Activated naive CD8-positive, alpha-beta T cell treated with anti-CD3 and anti-CD28 coated beads for 36 hours (primary cell): Measurements from ENCODE around the gene SDCCAG8. TPM values are rescaled to one million over a fixed set of nuclear protein-coding genes. Genes with fewer than 3 reads are reported as not detected.
A peak's percentile ranks its signal among the peaks of the same experiment; 100 is the strongest.

Experiments used
- DNase-seq: peaks from one replicate; pipeline ENCODE4 v3.0.0; 2021
- H3K27ac Mint-ChIP-seq: one replicate; pipeline ENCODE4 v1.8.0; 2022; ENCODE audit warnings: mild to moderate bottlenecking, moderate library complexity, mixed read lengths
- H3K27me3 Mint-ChIP-seq: one replicate; pipeline ENCODE4 v1.8.0; 2022; ENCODE audit warnings: mild to moderate bottlenecking, mixed read lengths
- H3K36me3 Mint-ChIP-seq: one replicate; pipeline ENCODE4 v1.8.0; 2021; ENCODE audit warnings: mild to moderate bottlenecking, mixed read lengths
- H3K4me1 Mint-ChIP-seq: one replicate; pipeline ENCODE4 v1.8.0; 2021; ENCODE audit warnings: mixed read lengths
- H3K4me3 Mint-ChIP-seq: one replicate; pipeline ENCODE4 v1.8.0; 2022; ENCODE audit warnings: mild to moderate bottlenecking, moderate library complexity, mixed read lengths
- H3K9me3 Mint-ChIP-seq: one replicate; pipeline ENCODE4 v1.8.0; 2022; ENCODE audit warnings: mixed read lengths
- total RNA-seq, 2 experiments: library from RNA; stranded (reverse); gene quantifications; one replicate each; pipeline ENCODE4 v1.2.3, GENCODE V29; 2021

Gene SDCCAG8
- total RNA-seq, 2 experiments from 2014 or later: 24.2 to 24.7 TPM

GRCh38 chr1:243469497-243469896 is 213.7 kb downstream of the SDCCAG8 start:
- H3K27ac Mint-ChIP-seq: no peak overlapping the region
- H3K4me3 Mint-ChIP-seq: no peak overlapping the region
- no peak for DNase-seq
- H3K36me3 Mint-ChIP-seq: peaks cover 6% of the 10 kb centered on the region
- no peaks in the 10 kb centered on the region for H3K9me3 Mint-ChIP-seq
- no peaks in the 10 kb centered on the region for H3K27me3 Mint-ChIP-seq
- H3K4me1 Mint-ChIP-seq: peaks cover 5% of the 10 kb centered on the region

GRCh38 chr1:243470502-243470901 is 214.7 kb downstream of the SDCCAG8 start:
- H3K4me1 Mint-ChIP-seq: peaks cover 5% of the 10 kb centered on the region
- DNase-seq: no peak
- no peaks in the 10 kb centered on the region for H3K27me3 Mint-ChIP-seq
- H3K4me3 Mint-ChIP-seq: no peak overlapping the region
- peaks cover 4% of the 10 kb centered on the region for H3K36me3 Mint-ChIP-seq
- H3K9me3 Mint-ChIP-seq: no peaks in the 10 kb centered on the region
- no peak overlapping the region for H3K27ac Mint-ChIP-seq

GRCh38 chr1:243471026-243471685 is 215.3 kb downstream of the SDCCAG8 start:
- H3K4me3 Mint-ChIP-seq: no peak overlapping the region
- peaks cover 5% of the 10 kb centered on the region for H3K4me1 Mint-ChIP-seq
- no peak overlapping the region for H3K27ac Mint-ChIP-seq
- peaks cover 4% of the 10 kb centered on the region for H3K36me3 Mint-ChIP-seq
- H3K9me3 Mint-ChIP-seq: no peaks in the 10 kb centered on the region
- H3K27me3 Mint-ChIP-seq: no peaks in the 10 kb centered on the region
- DNase-seq: no peak

GRCh38 chr1:243471754-243472745 is 216.2 kb downstream of the SDCCAG8 start:
- Mint-ChIP-seq H3K4me1 (peaks cover 5% of the 10 kb centered on the region), H3K36me3 (peaks cover 4% of the 10 kb centered on the region), H3K9me3 (no peaks in the 10 kb centered on the region), H3K27me3 (no peaks in the 10 kb centered on the region), H3K4me3 (no peak overlapping the region), H3K27ac (no peak overlapping the region)
- DNase-seq: no peak

GRCh38 chr1:243473227-243474135 is 217.6 kb downstream of the SDCCAG8 start:
- DNase-seq: no peak
- H3K27me3 Mint-ChIP-seq: no peaks in the 10 kb centered on the region
- H3K4me3 Mint-ChIP-seq: peak overlapping the region; percentile 63
- peaks cover 5% of the 10 kb centered on the region for H3K4me1 Mint-ChIP-seq
- H3K27ac Mint-ChIP-seq: peak overlapping the region; percentile 9
- no peaks in the 10 kb centered on the region for H3K9me3 Mint-ChIP-seq
- H3K36me3 Mint-ChIP-seq: peaks cover 7% of the 10 kb centered on the region

- no peaks in the 10 kb centered on the region for H3K27me3 Mint-ChIP-seq
- peaks cover 5% of the 10 kb centered on the region for H3K4me1 Mint-ChIP-seq
- H3K27ac Mint-ChIP-seq: no peak overlapping the region
- H3K4me3 Mint-ChIP-seq: no peak overlapping the region
- peaks cover 7% of the 10 kb centered on the region for H3K36me3 Mint-ChIP-seq
- H3K9me3 Mint-ChIP-seq: no peaks in the 10 kb centered on the region
- no peak for DNase-seq
Observed at GRCh38 chr1:243474136-243474881, 218.5 kb downstream of the SDCCAG8 start.

GRCh38 chr1:243474906-243475305 is 219.1 kb downstream of the SDCCAG8 start:
- H3K4me1 Mint-ChIP-seq: peaks cover 5% of the 10 kb centered on the region
- no peak for DNase-seq
- H3K27me3 Mint-ChIP-seq: no peaks in the 10 kb centered on the region

GRCh38 chr1:243475966-243476365 is 220.1 kb downstream of the SDCCAG8 start:
- H3K36me3 Mint-ChIP-seq: peaks cover 4% of the 10 kb centered on the region
- H3K27me3 Mint-ChIP-seq: no peaks in the 10 kb centered on the region
- H3K4me1 Mint-ChIP-seq: peaks cover 5% of the 10 kb centered on the region
- DNase-seq: no peak
- peaks cover 3% of the 10 kb centered on the region for H3K9me3 Mint-ChIP-seq
- H3K4me3 Mint-ChIP-seq: no peak overlapping the region
- no peak overlapping the region for H3K27ac Mint-ChIP-seq

More at GRCh38 chr1:243474906-243475305, 219.1 kb downstream of the SDCCAG8 start:
- Mint-ChIP-seq H3K9me3 (peaks cover under 1% of the 10 kb centered on the region), H3K36me3 (peaks cover 7% of the 10 kb centered on the region), H3K4me3 (no peak overlapping the region), H3K27ac (no peak overlapping the region)

GRCh38 chr1:243477731-243478290 is 222.0 kb downstream of the SDCCAG8 start:
- peaks cover 14% of the 10 kb centered on the region for H3K4me1 Mint-ChIP-seq
- no peak overlapping the region for H3K27ac Mint-ChIP-seq
- no peak for DNase-seq
- H3K9me3 Mint-ChIP-seq: peaks cover 3% of the 10 kb centered on the region
- H3K27me3 Mint-ChIP-seq: no peaks in the 10 kb centered on the region
- H3K4me3 Mint-ChIP-seq: no peak overlapping the region
- peaks cover 4% of the 10 kb centered on the region for H3K36me3 Mint-ChIP-seq

GRCh38 chr1:243481101-243481500 is 225.3 kb downstream of the SDCCAG8 start:
- Mint-ChIP-seq H3K27ac (no peak overlapping the region), H3K36me3 (peaks cover 3% of the 10 kb centered on the region), H3K9me3 (peaks cover 3% of the 10 kb centered on the region), H3K4me3 (no peak overlapping the region), H3K4me1 (peaks cover 9% of the 10 kb centered on the region), H3K27me3 (no peaks in the 10 kb centered on the region)
- no peak for DNase-seq

GRCh38 chr1:243482141-243483022 is 226.5 kb downstream of the SDCCAG8 start:
- peaks cover 9% of the 10 kb centered on the region for H3K4me1 Mint-ChIP-seq
- H3K27me3 Mint-ChIP-seq: no peaks in the 10 kb centered on the region
- peak overlapping the region; percentile 38 for H3K27ac Mint-ChIP-seq
- peaks cover 3% of the 10 kb centered on the region for H3K9me3 Mint-ChIP-seq
- peak overlapping the region; percentile 68 for H3K4me3 Mint-ChIP-seq
- DNase-seq: no peak
- H3K36me3 Mint-ChIP-seq: peaks cover under 1% of the 10 kb centered on the region

GRCh38 chr1:243483071-243483771 is 227.4 kb downstream of the SDCCAG8 start:
- Mint-ChIP-seq H3K27ac (peak overlapping the region; percentile 38), H3K9me3 (peaks cover 3% of the 10 kb centered on the region), H3K27me3 (no peaks in the 10 kb centered on the region), H3K4me3 (peak overlapping the region; percentile 68), H3K36me3 (no peaks in the 10 kb centered on the region), H3K4me1 (peaks cover 9% of the 10 kb centered on the region)
- peak; percentile 33 for DNase-seq
